ENCODE measurements around the gene DTX4. TPM values are rescaled to one million over a fixed set of nuclear protein-coding genes. Genes with fewer than 3 reads are reported as not detected.

The DTX4 gene
- polyA plus RNA-seq, 1 donor from 2014 or later, result 31.4 TPM

DNA sequence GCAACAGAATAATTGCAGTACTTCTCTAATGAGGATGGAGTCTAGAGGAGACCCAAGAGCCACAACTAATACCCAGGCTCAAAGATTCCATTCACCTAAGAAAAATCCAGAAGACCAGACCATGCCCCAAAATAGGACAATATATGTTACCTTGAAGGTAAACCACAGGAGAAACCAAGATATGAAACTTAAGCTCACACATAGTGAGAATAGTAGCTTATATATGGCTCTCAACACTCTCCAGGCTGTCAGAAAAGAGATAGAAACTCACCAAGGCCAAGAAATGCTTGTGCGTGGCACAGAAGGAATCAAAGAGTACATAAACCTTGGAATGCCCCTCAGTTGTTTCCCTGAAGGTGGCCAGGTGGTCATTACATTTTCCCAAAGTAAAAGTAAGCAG, 20.2 kb upstream of the DTX4 start:
- H3K4me2 ChIP-seq (ENCODE audit: low read length), result no peak overlapping the region
- no peaks in the 10 kb centered on the region for H3K27me3 ChIP-seq (ENCODE audit: insufficient read depth, low read depth, low read length)
- no peaks in the 10 kb centered on the region for H3K9me2 ChIP-seq (ENCODE audit: insufficient read depth, low read length)
- TF ChIP-seq TAF1 (IDR thresholded peaks at IDR 0.05; ENCODE audit: low read depth) (no peak), EZH2 (IDR thresholded peaks at IDR 0.05; ENCODE audit: borderline replicate concordance, insufficient read depth, low read length, poor library complexity, severe bottlenecking) (no peak), POLR2AphosphoS5 (IDR thresholded peaks at IDR 0.05) (no peak), EP300 (conservative IDR thresholded peaks at IDR 0.05; ENCODE audit: poor library complexity, severe bottlenecking) (no peak), RAD21 (conservative IDR thresholded peaks at IDR 0.05) (no peak), MXI1 (conservative IDR thresholded peaks at IDR 0.05; ENCODE audit: poor library complexity, severe bottlenecking) (no peak), SMC3 (conservative IDR thresholded peaks at IDR 0.05; ENCODE audit: poor library complexity) (no peak)
- H3K9me3 ChIP-seq (ENCODE audit: low read length), result no peaks in the 10 kb centered on the region
- no peaks in the 10 kb centered on the region for H3K79me2 ChIP-seq (replicated peaks; ENCODE audit: insufficient read depth, low read length)
- no peak overlapping the region for H3K9ac ChIP-seq (ENCODE audit: low read length)
- H3K36me3 ChIP-seq (ENCODE audit: insufficient read depth, low read length), result no peaks in the 10 kb centered on the region
- no peak overlapping the region for H2AFZ ChIP-seq (ENCODE audit: low read depth, low read length)
- no peaks in the 10 kb centered on the region for H4K20me1 ChIP-seq (ENCODE audit: insufficient read depth)
- H3K4me3 ChIP-seq (ENCODE audit: low read length), result no peak overlapping the region
- no peak overlapping the region for H3K27ac ChIP-seq (ENCODE audit: low read length)
- H3F3A ChIP-seq (ENCODE audit: insufficient read depth, low read length, poor library complexity, severe bottlenecking), result no peaks in the 10 kb centered on the region

DNA sequence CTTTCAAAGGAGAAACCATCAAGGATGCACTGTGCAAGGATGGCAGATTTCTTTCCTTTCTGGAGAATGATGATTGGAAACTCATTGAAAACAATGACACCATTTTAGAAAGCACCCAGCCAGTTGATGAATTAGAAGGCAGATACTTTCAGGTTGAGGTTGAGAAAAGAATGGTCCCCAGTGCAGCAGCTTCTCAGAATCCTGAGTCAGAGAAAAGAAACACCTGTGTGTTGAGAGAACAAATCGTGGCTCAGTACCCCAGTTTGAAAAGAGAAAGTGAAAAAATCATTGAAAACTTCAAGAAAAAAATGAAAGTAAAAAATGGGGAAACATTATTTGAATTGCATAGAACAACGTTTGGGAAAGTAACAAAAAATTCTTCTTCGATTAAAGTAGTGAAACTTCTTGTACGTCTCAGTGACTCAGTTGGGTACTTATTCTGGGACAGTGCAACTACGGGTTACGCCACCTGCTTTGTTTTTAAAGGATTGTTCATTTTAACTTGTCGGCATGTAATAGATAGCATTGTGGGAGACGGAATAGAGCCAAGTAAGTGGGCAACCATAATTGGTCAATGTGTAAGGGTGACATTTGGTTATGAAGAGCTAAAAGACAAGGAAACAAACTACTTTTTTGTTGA, 19.5 kb upstream of the DTX4 start:
- Histone ChIP-seq H3K27me3 (ENCODE audit: insufficient read depth, low read depth, low read length) (no peaks in the 10 kb centered on the region), H3F3A (ENCODE audit: insufficient read depth, low read length, poor library complexity, severe bottlenecking) (no peaks in the 10 kb centered on the region), H3K9me3 (ENCODE audit: low read length) (no peaks in the 10 kb centered on the region), H3K4me2 (ENCODE audit: low read length) (no peak overlapping the region), H3K9me2 (ENCODE audit: insufficient read depth, low read length) (no peaks in the 10 kb centered on the region), H4K20me1 (ENCODE audit: insufficient read depth) (no peaks in the 10 kb centered on the region), H3K79me2 (replicated peaks; ENCODE audit: insufficient read depth, low read length) (no peaks in the 10 kb centered on the region), H3K27ac (ENCODE audit: low read length) (no peak overlapping the region), H3K4me3 (ENCODE audit: low read length) (no peak overlapping the region), H3K9ac (ENCODE audit: low read length) (no peak overlapping the region), H2AFZ (ENCODE audit: low read depth, low read length) (no peak overlapping the region), H3K36me3 (ENCODE audit: insufficient read depth, low read length) (no peaks in the 10 kb centered on the region)
- TF ChIP-seq RAD21 (conservative IDR thresholded peaks at IDR 0.05) (no peak), EP300 (conservative IDR thresholded peaks at IDR 0.05; ENCODE audit: poor library complexity, severe bottlenecking) (no peak), SMC3 (conservative IDR thresholded peaks at IDR 0.05; ENCODE audit: poor library complexity) (no peak), MXI1 (conservative IDR thresholded peaks at IDR 0.05; ENCODE audit: poor library complexity, severe bottlenecking) (no peak), TAF1 (IDR thresholded peaks at IDR 0.05; ENCODE audit: low read depth) (no peak), EZH2 (IDR thresholded peaks at IDR 0.05; ENCODE audit: borderline replicate concordance, insufficient read depth, low read length, poor library complexity, severe bottlenecking) (no peak), POLR2AphosphoS5 (IDR thresholded peaks at IDR 0.05) (no peak)
- TF ChIP-seq, protein P1, sequence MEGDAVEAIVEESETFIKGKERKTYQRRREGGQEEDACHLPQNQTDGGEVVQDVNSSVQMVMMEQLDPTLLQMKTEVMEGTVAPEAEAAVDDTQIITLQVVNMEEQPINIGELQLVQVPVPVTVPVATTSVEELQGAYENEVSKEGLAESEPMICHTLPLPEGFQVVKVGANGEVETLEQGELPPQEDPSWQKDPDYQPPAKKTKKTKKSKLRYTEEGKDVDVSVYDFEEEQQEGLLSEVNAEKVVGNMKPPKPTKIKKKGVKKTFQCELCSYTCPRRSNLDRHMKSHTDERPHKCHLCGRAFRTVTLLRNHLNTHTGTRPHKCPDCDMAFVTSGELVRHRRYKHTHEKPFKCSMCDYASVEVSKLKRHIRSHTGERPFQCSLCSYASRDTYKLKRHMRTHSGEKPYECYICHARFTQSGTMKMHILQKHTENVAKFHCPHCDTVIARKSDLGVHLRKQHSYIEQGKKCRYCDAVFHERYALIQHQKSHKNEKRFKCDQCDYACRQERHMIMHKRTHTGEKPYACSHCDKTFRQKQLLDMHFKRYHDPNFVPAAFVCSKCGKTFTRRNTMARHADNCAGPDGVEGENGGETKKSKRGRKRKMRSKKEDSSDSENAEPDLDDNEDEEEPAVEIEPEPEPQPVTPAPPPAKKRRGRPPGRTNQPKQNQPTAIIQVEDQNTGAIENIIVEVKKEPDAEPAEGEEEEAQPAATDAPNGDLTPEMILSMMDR (IDR thresholded peaks at IDR 0.05; ENCODE audit: poor library complexity, severe bottlenecking), result no peak
- TF ChIP-seq, protein P2, sequence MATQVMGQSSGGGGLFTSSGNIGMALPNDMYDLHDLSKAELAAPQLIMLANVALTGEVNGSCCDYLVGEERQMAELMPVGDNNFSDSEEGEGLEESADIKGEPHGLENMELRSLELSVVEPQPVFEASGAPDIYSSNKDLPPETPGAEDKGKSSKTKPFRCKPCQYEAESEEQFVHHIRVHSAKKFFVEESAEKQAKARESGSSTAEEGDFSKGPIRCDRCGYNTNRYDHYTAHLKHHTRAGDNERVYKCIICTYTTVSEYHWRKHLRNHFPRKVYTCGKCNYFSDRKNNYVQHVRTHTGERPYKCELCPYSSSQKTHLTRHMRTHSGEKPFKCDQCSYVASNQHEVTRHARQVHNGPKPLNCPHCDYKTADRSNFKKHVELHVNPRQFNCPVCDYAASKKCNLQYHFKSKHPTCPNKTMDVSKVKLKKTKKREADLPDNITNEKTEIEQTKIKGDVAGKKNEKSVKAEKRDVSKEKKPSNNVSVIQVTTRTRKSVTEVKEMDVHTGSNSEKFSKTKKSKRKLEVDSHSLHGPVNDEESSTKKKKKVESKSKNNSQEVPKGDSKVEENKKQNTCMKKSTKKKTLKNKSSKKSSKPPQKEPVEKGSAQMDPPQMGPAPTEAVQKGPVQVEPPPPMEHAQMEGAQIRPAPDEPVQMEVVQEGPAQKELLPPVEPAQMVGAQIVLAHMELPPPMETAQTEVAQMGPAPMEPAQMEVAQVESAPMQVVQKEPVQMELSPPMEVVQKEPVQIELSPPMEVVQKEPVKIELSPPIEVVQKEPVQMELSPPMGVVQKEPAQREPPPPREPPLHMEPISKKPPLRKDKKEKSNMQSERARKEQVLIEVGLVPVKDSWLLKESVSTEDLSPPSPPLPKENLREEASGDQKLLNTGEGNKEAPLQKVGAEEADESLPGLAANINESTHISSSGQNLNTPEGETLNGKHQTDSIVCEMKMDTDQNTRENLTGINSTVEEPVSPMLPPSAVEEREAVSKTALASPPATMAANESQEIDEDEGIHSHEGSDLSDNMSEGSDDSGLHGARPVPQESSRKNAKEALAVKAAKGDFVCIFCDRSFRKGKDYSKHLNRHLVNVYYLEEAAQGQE (IDR thresholded peaks at IDR 0.05; ENCODE audit: borderline replicate concordance), result no peak
